ENCODE measurements around the gene TMC5.

GRCh38 chr16:19431636-19432340, 14.1 kb downstream of the TMC5 start:
- TF ChIP-seq CTCF (IDR thresholded peaks at IDR 0.05; ENCODE audit: insufficient read depth, low read length, poor library complexity, severe bottlenecking) (no peak), EZH2phosphoT487 (conservative IDR thresholded peaks at IDR 0.05; ENCODE audit: low read length) (no peak)

All from SU-DHL-6 (cell line).